HCT116 (cell line): ENCODE results near the gene GJC3. TPM values are rescaled to one million over a fixed set of nuclear protein-coding genes. Genes with fewer than 3 reads are reported as not detected.

Source experiments
- ATAC-seq: fragments of 200-7000 bp; cut with Tn5 transposase; 2 replicates; pipeline ENCODE4 v1.9.1; 2020; ENCODE audit warnings: mild to moderate bottlenecking, moderate library complexity
- BruUV-seq: library from RNA; stranded (reverse); fragments of 400-500 nt; replicated peaks from 2 replicates; lab custom pipeline; 2021; lab: Mats Ljungman, UMichigan
- CTCF ChIA-PET: fragments of 300-600 bp; sonication (Branson Sonifier 250); formaldehyde crosslinking; loops from one replicate; lab custom pipeline; 2021; ENCODE audit warnings: antibody characterized with exemption; lab: Charles Lee
- POLR2A ChIA-PET: fragments of 300-600, 350-600 bp; sonication (Branson Sonifier 250); formaldehyde crosslinking; loops from one replicate; lab custom pipeline; 2021; ENCODE audit warnings: antibody characterized with exemption; lab: Charles Lee
- RAD21 ChIA-PET, 2 experiments: fragments of 300-600 bp; sonication (Branson Sonifier 250); formaldehyde crosslinking; loops; one replicate each; lab custom pipeline; 2023; ENCODE audit warnings: low total read pairs in 2 of 2; ENCODE audit not compliant: uncharacterized antibody in 2 of 2, unreplicated experiment in 2 of 2, low non-redundant PET in 1 of 2; lab: Charles Lee
- DNase-seq: peaks from one replicate; pipeline ENCODE4 v3.0.0-alpha.2; 2010; ENCODE audit warnings: low read depth, low spot score
- H2AFZ ChIP-seq: fragments of 200-600 bp; shearing (Covaris generic), sonication (generic); 2 replicates; pipeline ENCODE4 v1.6.1; 2017; ENCODE audit warnings: low read depth, mixed run types, mixed read lengths, antibody characterized with exemption, low read length; ENCODE audit not compliant: poor library complexity, severe bottlenecking
- H3K27ac ChIP-seq: 2 replicates; pipeline ENCODE4 v1.5.1; 2012; ENCODE audit warnings: low read depth, low read length
- H3K27me3 ChIP-seq: fragments of 200-600 bp; sonication (generic); 2 replicates; pipeline ENCODE4 v1.6.1; 2016; ENCODE audit warnings: mixed run types, low read length, mixed read lengths; ENCODE audit not compliant: insufficient read depth
- H3K36me3 ChIP-seq, 2 experiments: fragments of 200-500 bp in 1 of 2; fragments of 200-600 bp in 1 of 2; sonication (Bioruptor generic) in 1 of 2; sonication (generic) in 1 of 2; 2 replicates each; pipeline versions ENCODE4 v1.5.1 to v1.6.1; 2014 to 2016; ENCODE audit warnings: low read length in 2 of 2, inconsistent platforms in 1 of 2, mixed read lengths in 1 of 2, mixed run types in 1 of 2; ENCODE audit not compliant: insufficient read depth in 2 of 2, control insufficient read depth in 1 of 2
- H3K4me1 ChIP-seq, 2 experiments: fragments of 200-600 bp in 1 of 2; sonication (generic) in 1 of 2; 2 replicates each; pipeline versions ENCODE4 v1.5.1 to v1.6.1; 2012 to 2017; ENCODE audit warnings: low read length in 2 of 2, inconsistent platforms in 1 of 2, mild to moderate bottlenecking in 1 of 2, mixed read lengths in 1 of 2, mixed run types in 1 of 2, moderate library complexity in 1 of 2; ENCODE audit not compliant: insufficient read depth in 2 of 2, control insufficient read depth in 1 of 2
- H3K4me2 ChIP-seq: fragments of 200-600 bp; sonication (generic); 2 replicates; pipeline ENCODE4 v1.6.1; 2017; ENCODE audit warnings: mixed run types, low read length, mixed read lengths
- H3K4me3 ChIP-seq, 2 experiments: fragments of 200-600 bp in 1 of 2; sonication (generic) in 1 of 2; replicated peaks in 1 of 2; 2 replicates each; pipeline ENCODE4 v1.5.1; 2011 to 2016; ENCODE audit warnings: low read length in 2 of 2, control low read depth in 1 of 2, low read depth in 1 of 2, mild to moderate bottlenecking in 1 of 2, mixed read lengths in 1 of 2, mixed run types in 1 of 2
- H3K79me2 ChIP-seq: fragments of 200-600 bp; sonication (generic); 2 replicates; pipeline ENCODE4 v1.6.1; 2017; ENCODE audit warnings: mild to moderate bottlenecking, mixed run types, low read length, moderate library complexity, mixed read lengths; ENCODE audit not compliant: insufficient read depth
- H3K9ac ChIP-seq: fragments of 200-600 bp; sonication (generic); 2 replicates; pipeline ENCODE4 v1.6.1; 2016; ENCODE audit warnings: low read length, mixed read lengths
- H3K9me2 ChIP-seq: fragments of 200-600 bp; sonication (generic), shearing (Covaris generic); 2 replicates; pipeline ENCODE4 v1.6.1; 2017; ENCODE audit warnings: mixed run types, mild to moderate bottlenecking, moderate library complexity; ENCODE audit not compliant: insufficient read depth
- H3K9me3 ChIP-seq, 2 experiments: fragments of 200-500 bp in 1 of 2; fragments of 200-600 bp in 1 of 2; sonication (Bioruptor generic) in 1 of 2; sonication (generic) in 1 of 2; 2 replicates each; pipeline ENCODE4 v1.6.1; 2014 to 2017; ENCODE audit warnings: low read length in 2 of 2, mixed read lengths in 2 of 2, inconsistent platforms in 1 of 2, low read depth in 1 of 2, mild to moderate bottlenecking in 1 of 2, mixed run types in 1 of 2, moderate library complexity in 1 of 2; ENCODE audit not compliant: control insufficient read depth in 1 of 2, insufficient read depth in 1 of 2
- H4K20me1 ChIP-seq: fragments of 200-600 bp; sonication (generic), shearing (Covaris generic); 2 replicates; pipeline ENCODE4 v1.6.1; 2017; ENCODE audit warnings: mixed run types, mild to moderate bottlenecking, moderate library complexity; ENCODE audit not compliant: insufficient read depth
- EGR1 ChIP-seq: IDR thresholded peaks from 2 replicates; pipeline ENCODE4 v1.6.1; 2012; ENCODE audit warnings: low read depth
- ELF1 ChIP-seq: IDR thresholded peaks from 2 replicates; pipeline ENCODE4 v1.6.1; 2012; ENCODE audit warnings: low read depth, borderline replicate concordance
- EZH2 ChIP-seq: fragments of 200-600 bp; sonication (generic); IDR thresholded peaks from 2 replicates; pipeline ENCODE4 v1.6.1; 2017; ENCODE audit warnings: antibody characterized with exemption, mixed run types
- FOSL1 ChIP-seq: IDR thresholded peaks from 2 replicates; pipeline ENCODE4 v1.6.1; 2012; ENCODE audit warnings: low read depth
- POLR2AphosphoS5 ChIP-seq: IDR thresholded peaks from 2 replicates; pipeline ENCODE4 v1.6.1; 2011; ENCODE audit warnings: mild to moderate bottlenecking, low read depth, low read length, moderate library complexity
- RAD21 ChIP-seq: IDR thresholded peaks from 2 replicates; pipeline ENCODE4 v1.6.1; 2012; ENCODE audit warnings: low read depth, mild to moderate bottlenecking
- SIN3A ChIP-seq: IDR thresholded peaks from 2 replicates; pipeline ENCODE4 v1.6.1; 2012; ENCODE audit warnings: low read depth
- SP1 ChIP-seq: IDR thresholded peaks from 2 replicates; pipeline ENCODE4 v1.6.1; 2012; ENCODE audit warnings: low read depth
- YY1 ChIP-seq: IDR thresholded peaks from 2 replicates; pipeline ENCODE4 v1.6.1; 2011; ENCODE audit warnings: low read length, low read depth, moderate library complexity, mild to moderate bottlenecking; ENCODE audit not compliant: insufficient replicate concordance; ENCODE audit errors: extremely low read depth
- ZFX ChIP-seq: fragments of 450-650 bp; IDR thresholded peaks from 2 replicates; pipeline ENCODE4 v1.6.1; 2017
- ZNF274 ChIP-seq: fragments of 200-500 bp; sonication (Bioruptor generic); IDR thresholded peaks from 2 replicates; pipeline ENCODE4 v1.6.1; 2014; ENCODE audit warnings: mild to moderate bottlenecking, low read depth, low read length, inconsistent platforms
- intact Hi-C: fragments of 100-400 bp; cut with micrococcal nuclease; formaldehyde crosslinking; loops from 2 replicates; pipeline ENCODE4 v1.10.0; 2022
- total RNA-seq: library from RNA; stranded (reverse); gene quantifications from one replicate; pipeline ENCODE4 v1.2.1, GENCODE V29; 2021; ENCODE audit not compliant: unreplicated experiment
- TF ChIP-seq, protein P1 (sequence below): IDR thresholded peaks from 2 replicates; pipeline ENCODE4 v1.6.1; 2012; ENCODE audit warnings: low read depth
- TF ChIP-seq, protein P2 (sequence below): IDR thresholded peaks from 2 replicates; pipeline ENCODE4 v1.6.1; 2012
- TF ChIP-seq, protein P3 (sequence below), 3 experiments: fragments of 200-600 bp in 1 of 3; sonication (generic) in 1 of 3; IDR thresholded peaks in 2 of 3; conservative IDR thresholded peaks in 1 of 3; 2 replicates each; pipeline ENCODE4 v1.5.1; 2012 to 2017; ENCODE audit warnings: low read depth in 2 of 3, low read length in 2 of 3, antibody characterized with exemption in 1 of 3, borderline replicate concordance in 1 of 3, control low read depth in 1 of 3, mild to moderate bottlenecking in 1 of 3, mixed read lengths in 1 of 3, mixed run types in 1 of 3, moderate library complexity in 1 of 3; ENCODE audit not compliant: insufficient read depth in 1 of 3

GJC3 gene
- total RNA-seq, 1 experiment from 2014 or later: 0.76 TPM

DNA sequence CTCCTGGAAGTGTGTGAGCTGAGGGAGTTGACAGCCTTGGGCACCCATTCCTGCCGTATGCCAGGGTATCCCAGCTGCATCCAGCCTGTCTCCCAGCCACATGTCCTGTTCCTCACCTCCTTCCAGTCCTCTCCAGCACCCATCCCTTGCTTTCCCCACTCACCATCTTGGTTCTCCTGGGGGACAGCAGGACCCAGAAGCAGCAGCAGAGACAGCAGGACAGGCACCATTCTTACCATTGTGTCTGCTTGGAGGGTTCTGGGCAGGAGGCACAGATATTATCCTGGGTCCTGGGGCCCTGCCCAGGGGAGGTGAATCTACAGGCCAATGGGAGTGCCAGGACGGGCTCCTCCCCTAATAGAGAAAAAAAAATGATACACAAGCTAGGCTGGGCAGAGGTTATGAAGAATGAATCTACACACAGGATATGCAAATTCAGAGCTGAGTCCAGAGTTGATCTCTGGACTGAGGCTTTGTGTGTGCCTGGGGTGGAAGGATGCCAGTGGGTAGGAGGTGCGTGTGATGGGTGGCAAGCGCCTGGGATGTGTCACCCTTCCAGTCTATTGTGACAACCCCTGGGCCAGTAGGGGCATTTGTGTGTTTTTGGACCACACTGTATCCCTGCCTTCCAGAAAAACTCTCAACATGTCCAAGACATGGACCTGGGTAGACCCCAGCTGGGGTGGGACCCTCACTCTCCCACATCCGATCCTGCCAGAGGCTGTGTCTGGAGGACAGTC, 46.5 kb upstream of the GJC3 start, which contains the start of gene AZGP1 (continued):
- TF ChIP-seq, protein P1, sequence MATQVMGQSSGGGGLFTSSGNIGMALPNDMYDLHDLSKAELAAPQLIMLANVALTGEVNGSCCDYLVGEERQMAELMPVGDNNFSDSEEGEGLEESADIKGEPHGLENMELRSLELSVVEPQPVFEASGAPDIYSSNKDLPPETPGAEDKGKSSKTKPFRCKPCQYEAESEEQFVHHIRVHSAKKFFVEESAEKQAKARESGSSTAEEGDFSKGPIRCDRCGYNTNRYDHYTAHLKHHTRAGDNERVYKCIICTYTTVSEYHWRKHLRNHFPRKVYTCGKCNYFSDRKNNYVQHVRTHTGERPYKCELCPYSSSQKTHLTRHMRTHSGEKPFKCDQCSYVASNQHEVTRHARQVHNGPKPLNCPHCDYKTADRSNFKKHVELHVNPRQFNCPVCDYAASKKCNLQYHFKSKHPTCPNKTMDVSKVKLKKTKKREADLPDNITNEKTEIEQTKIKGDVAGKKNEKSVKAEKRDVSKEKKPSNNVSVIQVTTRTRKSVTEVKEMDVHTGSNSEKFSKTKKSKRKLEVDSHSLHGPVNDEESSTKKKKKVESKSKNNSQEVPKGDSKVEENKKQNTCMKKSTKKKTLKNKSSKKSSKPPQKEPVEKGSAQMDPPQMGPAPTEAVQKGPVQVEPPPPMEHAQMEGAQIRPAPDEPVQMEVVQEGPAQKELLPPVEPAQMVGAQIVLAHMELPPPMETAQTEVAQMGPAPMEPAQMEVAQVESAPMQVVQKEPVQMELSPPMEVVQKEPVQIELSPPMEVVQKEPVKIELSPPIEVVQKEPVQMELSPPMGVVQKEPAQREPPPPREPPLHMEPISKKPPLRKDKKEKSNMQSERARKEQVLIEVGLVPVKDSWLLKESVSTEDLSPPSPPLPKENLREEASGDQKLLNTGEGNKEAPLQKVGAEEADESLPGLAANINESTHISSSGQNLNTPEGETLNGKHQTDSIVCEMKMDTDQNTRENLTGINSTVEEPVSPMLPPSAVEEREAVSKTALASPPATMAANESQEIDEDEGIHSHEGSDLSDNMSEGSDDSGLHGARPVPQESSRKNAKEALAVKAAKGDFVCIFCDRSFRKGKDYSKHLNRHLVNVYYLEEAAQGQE: no peak
- no peak for TF ChIP-seq POLR2AphosphoS5
- TF ChIP-seq ZFX: no peak
- TF ChIP-seq YY1: no peak
- no peak for TF ChIP-seq FOSL1
- TF ChIP-seq, protein P2, sequence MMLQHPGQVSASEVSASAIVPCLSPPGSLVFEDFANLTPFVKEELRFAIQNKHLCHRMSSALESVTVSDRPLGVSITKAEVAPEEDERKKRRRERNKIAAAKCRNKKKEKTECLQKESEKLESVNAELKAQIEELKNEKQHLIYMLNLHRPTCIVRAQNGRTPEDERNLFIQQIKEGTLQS: no peak
- no peak for TF ChIP-seq SP1

DNA sequence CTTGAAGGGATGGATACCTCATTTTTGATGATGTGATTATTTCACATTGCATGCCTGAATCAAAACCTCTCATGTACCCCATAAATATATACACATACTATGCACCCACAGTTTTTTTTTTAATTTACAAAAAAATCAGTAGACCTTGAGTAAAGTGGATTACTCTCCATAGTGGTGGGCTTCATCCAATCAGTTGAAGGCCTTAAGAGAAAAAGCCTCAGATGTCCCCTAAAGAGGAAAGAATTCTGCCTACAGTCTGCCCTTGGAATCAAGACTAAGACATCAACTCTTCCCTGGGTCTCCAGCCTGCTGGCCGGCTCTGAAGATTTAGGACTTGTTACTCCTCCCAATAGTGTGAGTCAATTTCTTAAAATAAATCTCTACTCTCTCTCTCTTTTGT, 45.3 kb upstream of the GJC3 start:
- TF ChIP-seq, protein P3, sequence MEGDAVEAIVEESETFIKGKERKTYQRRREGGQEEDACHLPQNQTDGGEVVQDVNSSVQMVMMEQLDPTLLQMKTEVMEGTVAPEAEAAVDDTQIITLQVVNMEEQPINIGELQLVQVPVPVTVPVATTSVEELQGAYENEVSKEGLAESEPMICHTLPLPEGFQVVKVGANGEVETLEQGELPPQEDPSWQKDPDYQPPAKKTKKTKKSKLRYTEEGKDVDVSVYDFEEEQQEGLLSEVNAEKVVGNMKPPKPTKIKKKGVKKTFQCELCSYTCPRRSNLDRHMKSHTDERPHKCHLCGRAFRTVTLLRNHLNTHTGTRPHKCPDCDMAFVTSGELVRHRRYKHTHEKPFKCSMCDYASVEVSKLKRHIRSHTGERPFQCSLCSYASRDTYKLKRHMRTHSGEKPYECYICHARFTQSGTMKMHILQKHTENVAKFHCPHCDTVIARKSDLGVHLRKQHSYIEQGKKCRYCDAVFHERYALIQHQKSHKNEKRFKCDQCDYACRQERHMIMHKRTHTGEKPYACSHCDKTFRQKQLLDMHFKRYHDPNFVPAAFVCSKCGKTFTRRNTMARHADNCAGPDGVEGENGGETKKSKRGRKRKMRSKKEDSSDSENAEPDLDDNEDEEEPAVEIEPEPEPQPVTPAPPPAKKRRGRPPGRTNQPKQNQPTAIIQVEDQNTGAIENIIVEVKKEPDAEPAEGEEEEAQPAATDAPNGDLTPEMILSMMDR (IDR thresholded peaks at IDR 0.05 in 2 of 3, conservative IDR thresholded peaks at IDR 0.05 in 1 of 3; ENCODE audit: borderline replicate concordance in 1 of 3, insufficient read depth in 1 of 3, low read depth in 2 of 3, low read length in 2 of 3): no peak
- TF ChIP-seq POLR2AphosphoS5: no peak
- no peak for TF ChIP-seq RAD21
- TF ChIP-seq SP1: no peak
- no peak for TF ChIP-seq SIN3A
- TF ChIP-seq EZH2: no peak
- TF ChIP-seq EGR1: no peak
- no peak for TF ChIP-seq ZFX
- TF ChIP-seq ELF1: no peak
- TF ChIP-seq, protein P1: no peak
- no peak for TF ChIP-seq ZNF274
- no peak for TF ChIP-seq YY1
- TF ChIP-seq, all 23 proteins: peak for 0
- no peaks in the 10 kb centered on the region for H3K36me3 ChIP-seq
- no peak overlapping the region for H2AFZ ChIP-seq
- no peaks in the 10 kb centered on the region for H4K20me1 ChIP-seq
- no peak overlapping the region for H3K4me3 ChIP-seq
- POLR2A ChIA-PET: no interaction called here
- CTCF ChIA-PET: no interaction called here
- no peak overlapping the region for H3K27ac ChIP-seq
- RAD21 ChIA-PET: no interaction called here
- DNase-seq (no peak), ATAC-seq (no peak)
- H3K4me2 ChIP-seq: no peak overlapping the region
- no peaks in the 10 kb centered on the region for H3K9me3 ChIP-seq
- no peaks in the 10 kb centered on the region for H3K4me1 ChIP-seq
- no peak overlapping the region for H3K9ac ChIP-seq
- no TSS peak for BruUV-seq
- no peaks in the 10 kb centered on the region for H3K79me2 ChIP-seq
- H3K27me3 ChIP-seq: no peaks in the 10 kb centered on the region
- intact Hi-C loops: no loop called here
- H3K9me2 ChIP-seq: no peaks in the 10 kb centered on the region
